ENCODE data around the gene TRIM26. TPM values are rescaled to one million over a fixed set of nuclear protein-coding genes. Genes with fewer than 3 reads are reported as not detected.
A peak's percentile ranks its signal among the peaks of the same experiment; 100 is the strongest.

TRIM26 gene
- total and polyA plus RNA-seq, 2 of the 13 experiments (the other 11 are each of a cell fraction or from before 2014, with no cell fraction given) = 27.1 to 38.7 TPM

GRCh38 chr6:30213667-30213956 is 406 bp upstream of the TRIM26 start (continued):
- TF ChIP-seq ZNF777 (CRISPR knock-in tag; IDR thresholded peaks at IDR 0.05) (no peak), STAT6 (CRISPR knock-in tag; IDR thresholded peaks at IDR 0.05; ENCODE audit: borderline replicate concordance) (peak; percentile 18; the same call in 1 of the 2 replicates), ZNF547 (CRISPR knock-in tag; IDR thresholded peaks at IDR 0.05) (no peak), ZNF138 (CRISPR knock-in tag; IDR thresholded peaks at IDR 0.05; ENCODE audit: low read depth) (no peak), ZNF724P (CRISPR knock-in tag; IDR thresholded peaks at IDR 0.05; ENCODE audit: borderline replicate concordance) (no peak), ZNF432 (CRISPR knock-in tag; IDR thresholded peaks at IDR 0.05; ENCODE audit: borderline replicate concordance) (no peak), ZUFSP (CRISPR knock-in tag; IDR thresholded peaks at IDR 0.05; ENCODE audit: borderline replicate concordance) (no peak), NR2F2 (IDR thresholded peaks at IDR 0.05; ENCODE audit: borderline replicate concordance, low read depth) (no peak; the same call in 1 of the 2 replicates), RFX1 (IDR thresholded peaks at IDR 0.05) (no peak), ZNF230 (CRISPR knock-in tag; IDR thresholded peaks at IDR 0.05) (no peak; the same call in 1 of the 2 replicates), ZNF430 (CRISPR knock-in tag; IDR thresholded peaks at IDR 0.05) (no peak; the same call in 1 of the 2 replicates), ZMAT3 (CRISPR knock-in tag; conservative IDR thresholded peaks at IDR 0.05) (peak; percentile 15; the same call in 1 of the 2 replicates), ZNF263 (CRISPR knock-in tag; IDR thresholded peaks at IDR 0.05) (peak; percentile 4; the same call in 1 of the 2 replicates), MZF1 (CRISPR knock-in tag; IDR thresholded peaks at IDR 0.05; ENCODE audit: borderline replicate concordance) (no peak), MATR3 (CRISPR knock-in tag; IDR thresholded peaks at IDR 0.05) (no peak), ZNF441 (CRISPR knock-in tag; IDR thresholded peaks at IDR 0.05; ENCODE audit: borderline replicate concordance) (no peak), ZNF225 (CRISPR knock-in tag; IDR thresholded peaks at IDR 0.05) (no peak), TRAFD1 (CRISPR knock-in tag; IDR thresholded peaks at IDR 0.05; ENCODE audit: borderline replicate concordance) (no peak), CREBL2 (CRISPR knock-in tag; IDR thresholded peaks at IDR 0.05; ENCODE audit: borderline replicate concordance) (no peak), ZIK1 (CRISPR knock-in tag; IDR thresholded peaks at IDR 0.05; ENCODE audit: borderline replicate concordance, low read depth) (no peak), ZNF275 (CRISPR knock-in tag; IDR thresholded peaks at IDR 0.05; ENCODE audit: borderline replicate concordance) (no peak)
